Endometrium (tissue), 2 donors: ENCODE measurements around the gene GPRC5D.

Experiments
- FAIRE-seq: peaks from 2 replicates; lab custom pipeline; 2012; peaks lifted over from hg19 to GRCh38; lab: Jason Lieb, UNC
- donor health status: control.
- donor health status: control.

The GPRC5D gene

GRCh38 chr12:12936983-12937491, 14.9 kb downstream of the GPRC5D start:
- no peak for FAIRE-seq

GRCh38 chr12:12934556-12934955, 17.4 kb downstream of the GPRC5D start:
- FAIRE-seq: no peak

- FAIRE-seq: no peak
Measured at GRCh38 chr12:12933742-12934141, 18.2 kb downstream of the GPRC5D start.

GRCh38 chr12:12930633-12931219, 21.2 kb downstream of the GPRC5D start:
- no peak for FAIRE-seq

GRCh38 chr12:12929696-12930095, 22.3 kb downstream of the GPRC5D start:
- FAIRE-seq: no peak

- no peak for FAIRE-seq
Measured at GRCh38 chr12:12927211-12928079, 24.5 kb downstream of the GPRC5D start.

GRCh38 chr12:12926571-12927071, 25.3 kb downstream of the GPRC5D start:
- FAIRE-seq: no peak

GRCh38 chr12:12925388-12925787, 26.6 kb downstream of the GPRC5D start:
- no peak for FAIRE-seq

- no peak for FAIRE-seq
Measured at GRCh38 chr12:12924169-12924568, 27.8 kb downstream of the GPRC5D start.

- FAIRE-seq: no peak
Measured at GRCh38 chr12:12922978-12923377, 29.0 kb downstream of the GPRC5D start.

GRCh38 chr12:12922191-12922616, 29.8 kb downstream of the GPRC5D start:
- FAIRE-seq: no peak

- FAIRE-seq: no peak
Measured at GRCh38 chr12:12919666-12920435, 32.1 kb downstream of the GPRC5D start.

- FAIRE-seq: no peak
Measured at GRCh38 chr12:12918781-12919389, 33.1 kb downstream of the GPRC5D start.

GRCh38 chr12:12917517-12917916, 34.5 kb downstream of the GPRC5D start:
- no peak for FAIRE-seq

- no peak for FAIRE-seq
Measured at GRCh38 chr12:12916135-12916944, 35.6 kb downstream of the GPRC5D start.

- FAIRE-seq: no peak
Measured at GRCh38 chr12:12915656-12916055, 36.3 kb downstream of the GPRC5D start.

GRCh38 chr12:12912711-12913110, 39.3 kb downstream of the GPRC5D start:
- no peak for FAIRE-seq

GRCh38 chr12:12909995-12910420, 42.0 kb downstream of the GPRC5D start:
- peak; percentile 35 for FAIRE-seq

- FAIRE-seq: no peak
Measured at GRCh38 chr12:12909228-12909994, 42.6 kb downstream of the GPRC5D start.

- FAIRE-seq: no peak
Measured at GRCh38 chr12:12908711-12909110, 43.3 kb downstream of the GPRC5D start.
